Upper lobe of left lung (tissue), 4 donors: ENCODE data around the gene ATG10.

ENCODE experiments used
- CTCF ChIP-seq, 6 experiments: fragments of 450-650 bp in 4 of 6; fragments of 200-600 bp in 2 of 6; sonication (generic) in 2 of 6; IDR thresholded peaks; one replicate each; pipeline ENCODE4 v1.5.1; 2016 to 2019; ENCODE audit warnings: antibody characterized with exemption in 6 of 6
- EP300 ChIP-seq, 4 donors: sonication (generic); formaldehyde crosslinking; IDR thresholded peaks; one replicate each; pipeline ENCODE4 v1.5.1; 2017; ENCODE audit warnings: antibody characterized with exemption in 4 of 4, control low read depth in 2 of 4
- POLR2A ChIP-seq, 4 donors: fragments of 450-650 bp; IDR thresholded peaks; one replicate each; pipeline ENCODE4 v1.5.1; 2016 to 2017; ENCODE audit warnings: antibody characterized with exemption in 4 of 4, mild to moderate bottlenecking in 2 of 4
- POLR2AphosphoS5 ChIP-seq, 2 donors: sonication (generic); formaldehyde crosslinking; IDR thresholded peaks; one replicate each; pipeline ENCODE4 v1.5.1; 2017; ENCODE audit warnings: antibody characterized with exemption in 2 of 2

- TF ChIP-seq CTCF (IDR thresholded peaks at IDR 0.05) (no peak), POLR2A (IDR thresholded peaks at IDR 0.05) (no peak), POLR2AphosphoS5 (IDR thresholded peaks at IDR 0.05) (no peak), EP300 (IDR thresholded peaks at IDR 0.05) (no peak)
Measured at GRCh38 chr5:82295959-82296531, 324.2 kb downstream of the ATG10 start.
